NT2/D1 (cell line): ENCODE results near the gene S100PBP.

ENCODE experiments used
- DNase-seq: peaks from one replicate; pipeline ENCODE4 v3.0.0-alpha.2; 2011; ENCODE audit warnings: low read depth, low spot score
- H3K27me3 ChIP-seq: 2 replicates; pipeline ENCODE4 v1.6.0; 2011; ENCODE audit warnings: mild to moderate bottlenecking; ENCODE audit not compliant: insufficient read length, insufficient read depth
- H3K36me3 ChIP-seq: 2 replicates; pipeline ENCODE4 v1.6.1; 2011; ENCODE audit warnings: mild to moderate bottlenecking, low read length, mixed read lengths; ENCODE audit not compliant: insufficient read depth, insufficient read length
- H3K4me1 ChIP-seq: 2 replicates; pipeline ENCODE4 v1.5.1; 2011; ENCODE audit not compliant: insufficient read depth, insufficient read length
- H3K4me3 ChIP-seq: 2 replicates; pipeline ENCODE4 v1.5.1; 2011; ENCODE audit warnings: low read depth; ENCODE audit not compliant: insufficient read length
- H3K9ac ChIP-seq: 2 replicates; pipeline ENCODE4 v1.6.0; 2011; ENCODE audit warnings: low read depth; ENCODE audit not compliant: insufficient read length
- H3K9me3 ChIP-seq: 2 replicates; pipeline ENCODE4 v1.5.1; 2011; ENCODE audit warnings: mild to moderate bottlenecking, low read length; ENCODE audit not compliant: insufficient read depth
- SUZ12 ChIP-seq: IDR thresholded peaks from 2 replicates; pipeline ENCODE4 v1.6.1; 2011; ENCODE audit not compliant: insufficient read length, insufficient read depth; ENCODE audit errors: extremely low read depth
- YY1 ChIP-seq: IDR thresholded peaks from 2 replicates; pipeline ENCODE4 v1.6.1; 2011; ENCODE audit not compliant: insufficient read length, insufficient read depth
- ZNF274 ChIP-seq: IDR thresholded peaks from 2 replicates; pipeline ENCODE4 v1.6.1; 2011; ENCODE audit warnings: mild to moderate bottlenecking, low read depth, low read length

S100PBP gene

DNA sequence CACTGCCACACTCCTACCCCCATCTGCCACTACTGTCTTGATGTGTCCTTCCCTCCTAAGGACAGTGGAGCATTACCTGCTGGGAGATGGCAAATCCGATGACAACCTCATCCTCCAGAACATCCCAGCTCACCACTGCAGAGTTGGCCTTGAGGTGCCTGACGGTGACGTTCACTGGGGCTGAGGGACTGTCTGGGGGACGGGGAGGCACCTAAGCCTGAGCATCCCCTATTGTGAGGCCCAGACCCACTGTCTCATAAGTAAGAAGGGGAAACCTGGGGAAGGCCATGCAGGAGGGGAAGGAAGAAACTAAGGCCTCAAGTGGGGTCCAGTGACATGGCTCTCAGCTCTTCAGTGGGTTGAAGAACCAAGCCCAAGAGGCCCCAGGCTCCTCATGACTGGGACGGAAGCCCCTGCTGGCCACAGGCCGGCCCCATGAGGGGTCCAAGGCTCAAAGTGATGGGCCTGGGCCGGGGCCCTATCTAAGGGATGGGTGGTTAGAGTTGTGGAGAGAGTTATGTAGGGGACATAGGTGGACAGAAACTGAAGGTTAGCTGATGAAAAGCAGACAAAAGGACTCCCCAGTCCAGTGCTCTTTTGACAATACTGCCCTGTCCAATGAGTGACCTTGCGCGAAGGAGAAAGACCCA lies 51.5 kb downstream of the S100PBP start:
- Histone ChIP-seq H3K4me1 (peaks cover 15% of the 10 kb centered on the region), H3K27me3 (peaks cover 32% of the 10 kb centered on the region), H3K9ac (no peak overlapping the region), H3K4me3 (no peak overlapping the region), H3K36me3 (peaks cover 7% of the 10 kb centered on the region), H3K9me3 (no peaks in the 10 kb centered on the region)
- no peak for DNase-seq
- no peak for TF ChIP-seq YY1
- TF ChIP-seq SUZ12 = peak; percentile 31

- no peak for DNase-seq
- H3K4me3 ChIP-seq = peak overlapping the region; percentile 17
Observed at GRCh38 chr1:32869923-32870614, 52.6 kb downstream of the S100PBP start.

GRCh38 chr1:32870615-32871363 lies 53.3 kb downstream of the S100PBP start, which contains the start of gene FNDC5:
TSS of gene FNDC5 (minus strand) at chr1:32870912.
- peaks cover 21% of the 10 kb centered on the region for H3K4me1 ChIP-seq
- H3K36me3 ChIP-seq = no peaks in the 10 kb centered on the region
- peak; percentile 46 for DNase-seq
- H3K27me3 ChIP-seq = peaks cover 32% of the 10 kb centered on the region
- H3K9me3 ChIP-seq = no peaks in the 10 kb centered on the region
- TF ChIP-seq SUZ12 = no peak
- TF ChIP-seq YY1 = no peak
- no peak for TF ChIP-seq ZNF274
- peak within 1 kb of the TSS; percentile 43 for H3K4me3 ChIP-seq
- peak within 1 kb of the TSS; percentile 78 for H3K9ac ChIP-seq

More at GRCh38 chr1:32869923-32870614, 52.6 kb downstream of the S100PBP start:
- no peak for TF ChIP-seq ZNF274
- TF ChIP-seq SUZ12 = no peak
- TF ChIP-seq YY1 = no peak
- Histone ChIP-seq H3K27me3 (peaks cover 32% of the 10 kb centered on the region), H3K9me3 (no peaks in the 10 kb centered on the region), H3K9ac (peak overlapping the region; percentile 58), H3K36me3 (no peaks in the 10 kb centered on the region), H3K4me1 (peaks cover 15% of the 10 kb centered on the region)

GRCh38 chr1:32871364-32872191 lies 54.1 kb downstream of the S100PBP start:
- Histone ChIP-seq H3K4me1 (peaks cover 23% of the 10 kb centered on the region), H3K9ac (peak overlapping the region; percentile 78), H3K36me3 (no peaks in the 10 kb centered on the region), H3K9me3 (no peaks in the 10 kb centered on the region), H3K27me3 (peaks cover 32% of the 10 kb centered on the region), H3K4me3 (peak overlapping the region; percentile 43)
- DNase-seq = no peak
- TF ChIP-seq YY1 = no peak
- no peak for TF ChIP-seq ZNF274
- no peak for TF ChIP-seq SUZ12

DNA sequence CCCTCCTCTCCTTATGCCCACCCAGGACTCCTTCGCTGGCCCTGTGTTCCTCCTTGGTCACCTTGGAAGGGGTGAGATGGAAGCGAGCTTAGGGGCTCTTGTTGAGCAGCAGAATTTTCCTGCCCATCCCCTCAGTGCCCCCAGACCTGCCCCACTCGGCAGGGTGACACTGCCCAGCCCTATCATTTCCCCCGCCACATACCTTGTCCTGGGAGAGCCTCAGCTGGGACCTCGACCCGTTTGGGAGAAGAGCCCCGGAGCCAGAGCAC lies 54.7 kb downstream of the S100PBP start:
- peak overlapping the region; percentile 16 for H3K4me3 ChIP-seq
- peaks cover 32% of the 10 kb centered on the region for H3K27me3 ChIP-seq
- no peak overlapping the region for H3K9ac ChIP-seq
- no peak for DNase-seq
- no peaks in the 10 kb centered on the region for H3K36me3 ChIP-seq
- H3K9me3 ChIP-seq = no peaks in the 10 kb centered on the region
- peaks cover 27% of the 10 kb centered on the region for H3K4me1 ChIP-seq
- TF ChIP-seq SUZ12 (no peak), ZNF274 (no peak), YY1 (no peak)

DNA sequence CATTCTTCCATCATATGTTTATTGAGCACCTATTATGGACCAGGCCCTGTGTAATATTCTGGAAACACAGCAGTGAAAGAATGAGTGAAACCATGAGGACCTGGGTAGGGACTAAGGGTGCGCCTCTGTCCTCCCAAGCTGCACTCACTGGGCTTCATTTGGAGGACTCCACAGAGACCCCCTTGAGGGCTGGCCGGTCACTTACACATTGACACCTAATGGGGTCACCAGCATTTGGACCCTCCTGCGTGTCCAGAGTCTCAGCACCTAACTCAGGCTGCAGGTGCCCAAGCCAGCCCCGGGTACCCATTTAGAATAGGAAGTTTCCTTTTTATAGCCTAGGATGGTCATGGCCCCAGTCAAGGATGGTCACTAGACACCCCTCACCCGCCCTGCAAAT lies 56.0 kb downstream of the S100PBP start:
- Histone ChIP-seq H3K36me3 (no peaks in the 10 kb centered on the region), H3K9ac (no peak overlapping the region), H3K4me1 (peaks cover 32% of the 10 kb centered on the region), H3K27me3 (peaks cover 32% of the 10 kb centered on the region), H3K9me3 (no peaks in the 10 kb centered on the region), H3K4me3 (no peak overlapping the region)
- DNase-seq = no peak
- TF ChIP-seq SUZ12 = no peak
- no peak for TF ChIP-seq ZNF274
- TF ChIP-seq YY1 = no peak
